HEK293 (cell line): Measurements from ENCODE around the gene LSM14B.

Experiments used
- GLI4 ChIP-seq: fragments of 450-650 bp; formaldehyde crosslinking; IDR thresholded peaks from 2 replicates; pipeline ENCODE4 v1.5.1; 2016; ENCODE audit warnings: missing biosample characterization, missing genetic modification characterization
- GLIS1 ChIP-seq: fragments of 450-650 bp; formaldehyde crosslinking; IDR thresholded peaks from 2 replicates; pipeline ENCODE4 v1.5.1; 2016; ENCODE audit warnings: missing biosample characterization, missing genetic modification characterization
- GLIS2 ChIP-seq: fragments of 450-650 bp; formaldehyde crosslinking; IDR thresholded peaks from 2 replicates; pipeline ENCODE4 v1.5.1; 2016; ENCODE audit warnings: missing biosample characterization, missing genetic modification characterization
- OSR2 ChIP-seq: fragments of 450-650 bp; formaldehyde crosslinking; IDR thresholded peaks from 2 replicates; pipeline ENCODE4 v1.5.1; 2016; ENCODE audit warnings: missing biosample characterization, missing genetic modification characterization
- SP3 ChIP-seq: fragments of 450-650 bp; formaldehyde crosslinking; IDR thresholded peaks from 2 replicates; pipeline ENCODE4 v1.5.1; 2016; ENCODE audit warnings: missing biosample characterization, missing genetic modification characterization
- TCF7L2 ChIP-seq: IDR thresholded peaks from 2 replicates; pipeline ENCODE4 v1.6.1; 2011; ENCODE audit warnings: low read depth, mild to moderate bottlenecking, inconsistent platforms, low read length, moderate library complexity, borderline replicate concordance
- TRIM28 ChIP-seq: IDR thresholded peaks from 2 replicates; pipeline ENCODE4 v1.6.1; 2011; ENCODE audit warnings: low read length, control low read depth, borderline replicate concordance
- ZBTB20 ChIP-seq: fragments of 450-650 bp; formaldehyde crosslinking; IDR thresholded peaks from 2 replicates; pipeline ENCODE4 v1.5.1; 2016; ENCODE audit warnings: missing biosample characterization, missing genetic modification characterization
- ZBTB6 ChIP-seq: fragments of 450-650 bp; formaldehyde crosslinking; IDR thresholded peaks from 2 replicates; pipeline ENCODE4 v1.5.1; 2017; ENCODE audit warnings: missing biosample characterization, missing genetic modification characterization
- ZIC2 ChIP-seq: fragments of 450-650 bp; formaldehyde crosslinking; IDR thresholded peaks from 2 replicates; pipeline ENCODE4 v1.5.1; 2016; ENCODE audit warnings: missing biosample characterization, missing genetic modification characterization
- ZNF10 ChIP-seq: fragments of 450-650 bp; formaldehyde crosslinking; IDR thresholded peaks from 2 replicates; pipeline ENCODE4 v1.5.1; 2017; ENCODE audit warnings: missing biosample characterization, missing genetic modification characterization
- ZNF292 ChIP-seq: fragments of 450-650 bp; formaldehyde crosslinking; IDR thresholded peaks from 2 replicates; pipeline ENCODE4 v1.5.1; 2016; ENCODE audit warnings: low read depth, missing biosample characterization, missing genetic modification characterization, borderline replicate concordance
- ZNF335 ChIP-seq: fragments of 450-650 bp; formaldehyde crosslinking; conservative IDR thresholded peaks from 2 replicates; pipeline ENCODE4 v1.5.1; 2016; ENCODE audit warnings: missing biosample characterization, missing genetic modification characterization
- ZNF416 ChIP-seq: fragments of 450-650 bp; formaldehyde crosslinking; IDR thresholded peaks from 2 replicates; pipeline ENCODE4 v1.5.1; 2016; ENCODE audit warnings: missing biosample characterization, missing genetic modification characterization
- ZNF580 ChIP-seq: fragments of 450-650 bp; formaldehyde crosslinking; IDR thresholded peaks from 2 replicates; pipeline ENCODE4 v1.5.1; 2016; ENCODE audit warnings: missing biosample characterization, missing genetic modification characterization
- ZNF626 ChIP-seq: fragments of 450-650 bp; sonication (Bioruptor Pico); formaldehyde crosslinking; IDR thresholded peaks from 2 replicates; pipeline ENCODE4 v1.5.1; 2018; ENCODE audit warnings: missing biosample characterization, missing genetic modification characterization, inconsistent platforms
- ZNF707 ChIP-seq: fragments of 450-650 bp; formaldehyde crosslinking; IDR thresholded peaks from 2 replicates; pipeline ENCODE4 v1.5.1; 2016; ENCODE audit warnings: missing biosample characterization, missing genetic modification characterization
- ZSCAN4 ChIP-seq: fragments of 450-650 bp; formaldehyde crosslinking; IDR thresholded peaks from 2 replicates; pipeline ENCODE4 v1.5.1; 2017; ENCODE audit warnings: missing biosample characterization, missing genetic modification characterization
- TF ChIP-seq, protein P1 (sequence below): fragments of 450-650 bp; formaldehyde crosslinking; IDR thresholded peaks from 2 replicates; pipeline ENCODE4 v1.5.1; 2016; ENCODE audit warnings: missing biosample characterization, missing genetic modification characterization
- TF ChIP-seq, protein P2 (sequence below): fragments of 450-650 bp; formaldehyde crosslinking; optimal IDR thresholded peaks from 2 replicates; pipeline ENCODE3; 2016; ENCODE audit warnings: missing biosample characterization, mild to moderate bottlenecking, missing genetic modification characterization

LSM14B gene

GRCh38 chr20:62142252-62143080 lies 20.2 kb downstream of the LSM14B start (continued):
- peak; percentile 14; the same call in 1 of the 2 replicates for TF ChIP-seq ZBTB20 (tag by site-specific recombination)
- peak; percentile 59 for TF ChIP-seq ZNF335 (tag by site-specific recombination)
- 0 out of 2 replicates have a peak, but pooled peaks have one; percentile 43 for TF ChIP-seq ZNF10 (tag by site-specific recombination)
- TF ChIP-seq ZNF707 = no peak
- TF ChIP-seq ZNF416 (tag by site-specific recombination) = no peak
- TF ChIP-seq ZNF626 (tag by site-specific recombination) = no peak
- TF ChIP-seq ZBTB6 (tag by site-specific recombination) = no peak
- no peak for TF ChIP-seq TCF7L2
- TF ChIP-seq GLI4 (tag by site-specific recombination) = no peak
- no peak for TF ChIP-seq ZNF292 (tag by site-specific recombination)
- TF ChIP-seq ZSCAN4 (tag by site-specific recombination) = no peak
- no peak for TF ChIP-seq ZNF580 (tag by site-specific recombination)
- TF ChIP-seq TRIM28 = no peak
- TF ChIP-seq SP3 (tag by site-specific recombination) = no peak
- TF ChIP-seq, protein P1, sequence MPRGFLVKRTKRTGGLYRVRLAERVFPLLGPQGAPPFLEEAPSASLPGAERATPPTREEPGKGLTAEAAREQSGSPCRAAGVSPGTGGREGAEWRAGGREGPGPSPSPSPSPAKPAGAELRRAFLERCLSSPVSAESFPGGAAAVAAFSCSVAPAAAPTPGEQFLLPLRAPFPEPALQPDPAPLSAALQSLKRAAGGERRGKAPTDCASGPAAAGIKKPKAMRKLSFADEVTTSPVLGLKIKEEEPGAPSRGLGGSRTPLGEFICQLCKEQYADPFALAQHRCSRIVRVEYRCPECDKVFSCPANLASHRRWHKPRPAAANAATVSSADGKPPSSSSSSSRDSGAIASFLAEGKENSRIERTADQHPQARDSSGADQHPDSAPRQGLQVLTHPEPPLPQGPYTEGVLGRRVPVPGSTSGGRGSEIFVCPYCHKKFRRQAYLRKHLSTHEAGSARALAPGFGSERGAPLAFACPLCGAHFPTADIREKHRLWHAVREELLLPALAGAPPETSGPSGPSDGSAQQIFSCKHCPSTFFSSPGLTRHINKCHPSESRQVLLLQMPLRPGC (tag by site-specific recombination) = no peak
- TF ChIP-seq, protein P2, sequence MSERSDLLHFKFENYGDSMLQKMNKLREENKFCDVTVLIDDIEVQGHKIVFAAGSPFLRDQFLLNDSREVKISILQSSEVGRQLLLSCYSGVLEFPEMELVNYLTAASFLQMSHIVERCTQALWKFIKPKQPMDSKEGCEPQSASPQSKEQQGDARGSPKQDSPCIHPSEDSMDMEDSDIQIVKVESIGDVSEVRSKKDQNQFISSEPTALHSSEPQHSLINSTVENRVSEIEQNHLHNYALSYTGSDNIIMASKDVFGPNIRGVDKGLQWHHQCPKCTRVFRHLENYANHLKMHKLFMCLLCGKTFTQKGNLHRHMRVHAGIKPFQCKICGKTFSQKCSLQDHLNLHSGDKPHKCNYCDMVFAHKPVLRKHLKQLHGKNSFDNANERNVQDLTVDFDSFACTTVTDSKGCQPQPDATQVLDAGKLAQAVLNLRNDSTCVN (tag by site-specific recombination) = peak; percentile 65
- peak; percentile 29; the same call in 1 of the 2 replicates for TF ChIP-seq ZIC2 (tag by site-specific recombination)
- TF ChIP-seq GLIS1 = peak; percentile 80
- no peak for TF ChIP-seq OSR2 (tag by site-specific recombination)
- TF ChIP-seq GLIS2 (tag by site-specific recombination) = peak; percentile 84
